HG02870 (cell line): ENCODE data around the gene HELZ.
A peak's percentile ranks its signal among the peaks of the same experiment; 100 is the strongest.
"Not testable (repeated sequence)": the region's sequence is repeated elsewhere in the genome, so short reads cannot be mapped to it uniquely, and the experiment has no call there.

Source experiments
- ATAC-seq: cut with Tn5 transposase; IDR thresholded peaks from one replicate; pipeline ENCODE4 v1.9.1; 2021; ENCODE audit warnings: mild to moderate bottlenecking, moderate library complexity; ENCODE audit not compliant: unreplicated experiment

Gene HELZ

DNA sequence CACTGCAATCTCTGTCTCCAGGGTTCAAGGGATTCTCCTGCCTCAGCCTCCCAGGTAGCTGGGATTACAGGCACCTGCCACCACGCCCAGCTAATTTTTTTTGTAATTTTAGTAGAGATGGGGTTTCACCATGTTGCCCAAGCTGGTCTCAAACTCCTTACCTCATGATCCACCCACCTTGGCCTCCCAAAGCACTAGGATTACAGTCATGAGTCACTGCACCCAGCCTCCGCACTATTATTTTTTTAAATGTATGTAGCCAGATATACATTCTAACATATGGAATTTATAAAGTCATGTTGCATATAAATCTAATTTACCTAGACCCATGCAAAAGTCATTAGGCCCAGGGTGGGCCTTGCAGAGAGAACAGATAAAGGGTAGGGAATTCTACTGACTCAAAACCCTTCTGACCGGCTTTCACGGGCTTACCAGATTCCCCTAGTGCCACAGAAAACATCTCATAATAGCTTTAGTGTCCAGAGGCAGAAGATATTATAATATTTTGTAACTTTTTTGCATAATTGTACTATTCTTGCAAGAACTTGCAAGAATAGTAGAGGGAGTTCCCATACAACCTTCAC lies 20.5 kb upstream of the HELZ start:
- no peak for ATAC-seq

- no peak for ATAC-seq
These were observed 17.6 kb upstream of the HELZ start for GRCh38 chr17:67262435-67263117.

- no peak for ATAC-seq
These were observed 15.4 kb upstream of the HELZ start for GRCh38 chr17:67260170-67260987.

DNA sequence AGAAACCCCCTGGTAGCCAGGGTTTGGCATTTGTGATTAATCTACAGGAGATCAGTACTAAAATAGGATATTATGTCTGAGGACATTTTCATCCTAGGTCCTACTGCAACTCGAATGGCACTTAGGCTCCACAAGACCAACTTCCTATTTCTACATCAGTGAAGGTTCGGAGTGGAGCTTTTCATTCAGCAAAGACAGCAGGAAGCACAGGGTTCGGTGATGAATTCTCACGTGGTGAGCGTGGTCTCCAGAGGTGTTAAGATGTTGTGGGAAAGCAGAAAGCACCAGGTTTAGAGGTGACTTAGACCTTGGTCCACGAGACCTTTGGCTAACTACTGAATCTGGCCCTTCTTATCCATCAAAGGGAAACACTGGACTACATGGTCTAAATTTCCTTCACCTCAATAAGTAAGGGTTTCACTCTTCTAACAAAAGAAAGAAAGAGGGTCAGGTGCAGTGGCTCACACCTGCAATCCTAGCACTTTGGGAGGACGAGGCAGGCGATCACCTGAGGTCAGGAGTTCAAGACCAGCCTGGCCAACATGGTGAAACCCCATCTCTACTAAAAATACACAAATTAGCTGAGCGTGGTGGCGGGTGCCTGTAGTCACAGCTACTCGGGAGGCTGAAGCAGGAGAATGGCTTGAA lies 13.9 kb upstream of the HELZ start:
- ATAC-seq, result no peak

- ATAC-seq, result no peak
These were observed 11.2 kb upstream of the HELZ start for GRCh38 chr17:67256075-67256732.

DNA sequence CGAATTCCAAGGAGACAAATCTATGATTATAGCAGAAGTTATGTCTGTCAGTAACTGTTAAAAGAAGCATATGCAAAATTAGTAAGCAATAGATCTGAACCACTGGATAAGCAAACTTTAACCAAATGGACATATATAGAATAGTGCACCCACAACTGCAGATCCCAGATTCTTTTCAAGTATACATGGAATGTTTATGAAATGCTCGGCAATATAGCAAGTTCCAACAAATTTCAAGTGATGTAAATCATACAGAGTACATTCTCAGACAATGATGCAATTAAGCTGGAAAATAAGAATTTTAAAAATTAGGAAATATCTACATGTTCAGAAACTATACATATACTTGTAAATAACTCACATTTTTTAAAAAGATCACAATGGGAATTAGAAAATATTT lies 8.4 kb upstream of the HELZ start:
- ATAC-seq, result no peak

DNA sequence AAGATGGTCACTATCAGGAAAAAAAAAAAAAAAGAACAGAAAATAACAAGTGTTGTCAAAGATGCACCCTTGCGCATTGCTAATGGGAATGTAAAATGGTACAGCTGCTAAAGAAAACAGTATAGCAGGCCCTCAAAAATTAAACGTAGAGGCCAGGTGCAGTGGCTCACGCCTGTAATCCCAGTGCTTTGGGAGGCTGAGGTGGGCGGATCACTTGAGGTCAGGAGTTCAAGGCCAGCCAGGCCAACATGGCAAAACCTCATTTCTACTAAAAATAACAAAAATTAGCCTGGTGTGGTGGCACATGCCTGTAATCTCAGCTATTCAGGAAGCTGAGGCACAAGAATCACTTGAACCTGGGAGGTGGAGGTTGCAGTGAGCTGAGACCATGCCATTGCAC lies 6.6 kb upstream of the HELZ start:
- not testable (repeated sequence) for ATAC-seq

DNA sequence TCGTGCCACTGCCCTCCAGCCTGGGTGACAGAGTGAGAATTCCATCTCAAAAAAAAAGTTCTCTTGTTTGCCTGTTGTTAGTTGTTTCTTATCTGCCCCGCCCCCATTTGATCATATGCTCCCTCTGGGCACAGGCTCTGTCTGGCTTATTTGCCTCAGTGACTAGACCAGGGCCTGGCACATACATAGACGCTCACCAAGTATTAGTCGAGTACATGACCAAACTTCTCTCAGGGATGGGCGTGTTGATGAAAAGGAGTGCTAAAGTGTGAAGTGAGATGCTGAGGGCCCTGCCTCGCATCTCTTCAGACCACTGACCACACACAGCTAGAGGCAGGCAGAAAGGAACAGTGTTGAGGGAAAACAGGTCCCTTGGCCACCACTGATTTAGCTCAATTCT lies 3.3 kb upstream of the HELZ start:
- ATAC-seq, result no peak

- no peak for ATAC-seq
These were observed 2.5 kb upstream of the HELZ start for GRCh38 chr17:67247416-67247900.

DNA sequence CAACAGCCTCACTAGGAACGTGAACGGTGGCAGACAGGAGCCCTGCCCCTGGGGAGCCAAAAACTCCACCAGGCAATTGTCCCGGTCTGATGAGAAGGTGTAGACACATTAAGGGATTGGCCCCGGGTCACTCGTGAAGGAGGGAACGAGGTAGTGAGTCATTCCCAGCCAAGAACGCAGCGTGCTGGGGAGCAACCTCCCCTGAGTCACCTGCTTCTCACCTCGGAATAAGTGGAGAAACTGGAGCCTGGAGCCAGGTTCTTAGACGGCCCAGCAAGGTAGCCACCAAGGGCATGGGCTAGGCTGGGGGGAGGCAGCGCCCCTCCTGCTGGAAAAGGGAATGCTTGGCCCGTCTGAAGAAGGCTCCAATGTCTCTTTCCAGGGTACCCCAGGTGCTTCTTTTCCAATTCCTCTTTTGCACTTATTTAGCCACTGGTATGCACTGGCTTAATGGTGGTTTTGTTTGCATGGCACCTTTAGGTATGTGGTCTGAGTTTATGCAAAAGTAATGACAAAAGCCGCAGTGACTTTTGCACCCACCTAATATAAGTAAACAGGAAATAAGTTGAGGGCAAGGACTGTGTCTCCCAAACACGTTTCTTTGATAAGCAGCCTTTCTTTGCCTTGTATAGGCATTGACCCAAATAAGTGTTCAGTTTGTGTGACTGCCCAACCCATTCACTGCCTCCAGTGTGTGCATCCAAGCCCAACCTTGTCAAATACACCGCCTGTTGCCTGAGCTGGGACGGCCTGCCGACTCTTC lies 1.8 kb upstream of the HELZ start:
- ATAC-seq, result no peak

DNA sequence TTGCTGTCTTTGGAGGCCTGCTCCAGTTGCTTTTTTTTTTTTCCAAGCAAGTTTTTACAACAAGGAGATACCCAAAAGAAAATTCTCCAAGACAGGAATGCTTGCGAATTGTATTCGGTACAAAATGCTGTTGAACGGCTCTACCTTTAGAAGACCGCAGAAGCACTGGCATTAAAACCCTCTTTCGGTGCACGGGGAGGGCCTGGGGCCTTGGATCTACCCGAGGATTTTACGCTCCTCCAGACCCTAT lies 1.3 kb upstream of the HELZ start:
- no peak for ATAC-seq

- ATAC-seq, result no peak
These were observed 852 bp upstream of the HELZ start for GRCh38 chr17:67245694-67246402.

DNA sequence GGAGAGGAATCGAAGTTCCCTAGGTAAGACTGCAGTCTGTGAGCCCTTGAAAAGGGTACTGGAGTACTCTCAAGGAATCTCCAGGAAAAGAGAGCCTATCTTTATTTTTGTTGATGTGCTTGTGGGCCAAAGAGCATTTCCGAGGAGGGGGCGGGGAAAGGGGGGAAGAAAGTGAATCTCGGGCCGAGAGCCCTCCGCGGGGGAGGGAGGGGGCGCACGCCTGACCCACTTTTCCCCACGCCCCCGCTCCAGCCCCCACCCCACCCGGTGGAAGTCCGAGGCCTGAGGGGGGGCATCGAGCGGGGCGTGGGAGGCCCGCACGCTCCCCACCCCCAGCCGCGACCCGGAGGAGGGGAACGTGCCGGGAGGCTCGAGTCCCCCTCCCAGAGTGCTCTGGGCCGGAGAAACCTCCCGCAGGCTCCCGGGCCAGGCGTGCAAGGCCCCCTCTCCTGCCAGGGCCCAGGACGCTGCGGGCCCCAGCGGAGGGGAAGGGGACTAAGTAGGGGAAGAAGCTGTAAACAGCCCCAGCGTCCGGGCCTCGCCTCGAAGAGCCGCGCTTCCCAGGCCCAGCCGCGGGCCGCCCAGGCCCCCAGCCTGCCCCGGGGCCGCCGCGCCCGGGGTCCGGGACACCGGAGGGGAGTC lies 444 bp downstream of the HELZ start:
- peak; percentile 21 for ATAC-seq

DNA sequence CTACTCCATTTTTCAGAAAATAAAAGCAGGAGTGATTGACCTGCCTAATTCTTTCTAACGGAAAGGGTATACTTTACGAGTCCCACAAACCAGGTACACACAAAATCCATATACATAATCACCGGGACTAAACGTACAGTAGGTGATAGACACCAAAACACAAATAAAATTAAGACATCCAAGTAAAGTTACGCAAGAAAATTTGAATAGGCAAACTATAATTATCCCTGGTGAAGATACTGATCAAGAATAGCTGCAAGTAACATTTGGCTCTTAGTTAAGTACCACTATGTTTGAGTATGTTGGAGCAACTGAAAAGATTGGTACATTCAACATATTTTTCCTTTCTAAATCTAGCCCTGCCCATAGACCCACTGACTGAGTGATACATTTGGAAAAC lies 1.7 kb downstream of the HELZ start:
- no peak for ATAC-seq

GRCh38 chr17:67241719-67242341 lies 3.2 kb downstream of the HELZ start:
- ATAC-seq, result no peak

- no peak for ATAC-seq
These were observed 5.4 kb downstream of the HELZ start for GRCh38 chr17:67239597-67239996.

DNA sequence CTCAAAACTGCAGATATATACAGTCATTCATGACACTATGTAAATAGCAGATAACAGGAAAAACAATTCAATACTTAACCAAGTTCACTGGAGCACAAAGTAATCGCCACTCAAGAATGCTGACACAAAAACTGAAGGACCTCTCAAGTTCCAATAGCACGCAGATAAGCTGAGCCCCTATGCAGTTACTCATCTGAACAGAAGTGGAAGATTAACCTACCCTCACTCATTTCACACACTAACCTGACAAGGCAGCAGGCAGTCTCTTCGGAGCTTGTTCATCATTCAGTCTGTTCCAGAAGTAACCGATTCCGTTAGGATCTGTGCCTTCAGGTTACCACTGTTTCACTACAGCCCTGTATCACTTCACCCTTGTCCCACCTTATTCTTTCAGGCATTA lies 6.0 kb downstream of the HELZ start:
- no peak for ATAC-seq

DNA sequence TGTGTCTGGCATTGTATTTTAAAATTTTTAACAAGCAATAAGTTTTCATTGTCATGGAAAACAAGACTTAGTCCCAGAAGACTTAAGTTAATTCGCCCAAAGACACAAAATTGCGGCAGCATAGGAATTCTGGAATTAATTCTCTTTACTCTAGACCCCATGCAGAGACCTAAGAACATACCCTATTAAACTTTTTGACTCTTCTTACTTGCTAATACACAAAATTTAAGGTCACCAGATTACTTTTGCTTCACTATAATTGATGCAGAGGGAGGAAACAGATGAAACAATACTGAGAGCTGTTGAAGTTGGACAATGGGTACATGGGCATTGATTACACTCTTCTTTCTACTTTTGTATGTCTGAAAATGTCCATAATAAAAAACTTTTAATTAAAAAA lies 12.6 kb downstream of the HELZ start:
- ATAC-seq, result no peak
